Upper lobe of left lung (tissue), 4 donors: ENCODE measurements around the gene NHSL2.

Source experiments
- EP300 ChIP-seq, 4 donors: sonication (generic); formaldehyde crosslinking; IDR thresholded peaks; one replicate each; pipeline ENCODE4 v1.5.1; 2017; ENCODE audit warnings: antibody characterized with exemption in 4 of 4, control low read depth in 2 of 4
- POLR2A ChIP-seq, 4 donors: fragments of 450-650 bp; IDR thresholded peaks; one replicate each; pipeline ENCODE4 v1.5.1; 2016 to 2017; ENCODE audit warnings: antibody characterized with exemption in 4 of 4, mild to moderate bottlenecking in 2 of 4
- POLR2AphosphoS5 ChIP-seq, 2 donors: sonication (generic); formaldehyde crosslinking; IDR thresholded peaks; one replicate each; pipeline ENCODE4 v1.5.1; 2017; ENCODE audit warnings: antibody characterized with exemption in 2 of 2
- TF ChIP-seq, protein P1 (sequence below), 6 experiments: fragments of 450-650 bp in 4 of 6; fragments of 200-600 bp in 2 of 6; sonication (generic) in 2 of 6; IDR thresholded peaks; one replicate each; pipeline ENCODE4 v1.5.1; 2016 to 2019; ENCODE audit warnings: antibody characterized with exemption in 6 of 6

DNA sequence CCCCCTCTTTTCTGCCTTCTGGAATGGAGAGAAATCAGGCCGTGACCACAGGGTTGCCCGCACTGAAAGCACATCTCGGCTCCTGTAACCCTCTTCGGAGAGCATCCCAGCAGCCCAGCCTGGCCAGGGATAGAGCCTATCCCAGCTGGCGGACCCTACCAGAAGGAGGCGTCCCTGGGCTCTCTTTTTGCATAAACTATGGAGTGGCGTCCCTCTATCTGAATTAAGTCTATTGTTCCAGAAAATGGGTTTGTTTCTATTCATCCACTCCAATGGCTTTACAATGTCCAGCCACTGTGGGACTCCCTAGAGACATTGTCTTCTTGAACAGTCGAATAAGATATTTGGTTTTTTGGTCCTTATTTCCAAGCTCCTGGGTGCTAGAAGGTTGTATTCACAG, 689 bp upstream of the NHSL2 start:
- TF ChIP-seq, protein P1, sequence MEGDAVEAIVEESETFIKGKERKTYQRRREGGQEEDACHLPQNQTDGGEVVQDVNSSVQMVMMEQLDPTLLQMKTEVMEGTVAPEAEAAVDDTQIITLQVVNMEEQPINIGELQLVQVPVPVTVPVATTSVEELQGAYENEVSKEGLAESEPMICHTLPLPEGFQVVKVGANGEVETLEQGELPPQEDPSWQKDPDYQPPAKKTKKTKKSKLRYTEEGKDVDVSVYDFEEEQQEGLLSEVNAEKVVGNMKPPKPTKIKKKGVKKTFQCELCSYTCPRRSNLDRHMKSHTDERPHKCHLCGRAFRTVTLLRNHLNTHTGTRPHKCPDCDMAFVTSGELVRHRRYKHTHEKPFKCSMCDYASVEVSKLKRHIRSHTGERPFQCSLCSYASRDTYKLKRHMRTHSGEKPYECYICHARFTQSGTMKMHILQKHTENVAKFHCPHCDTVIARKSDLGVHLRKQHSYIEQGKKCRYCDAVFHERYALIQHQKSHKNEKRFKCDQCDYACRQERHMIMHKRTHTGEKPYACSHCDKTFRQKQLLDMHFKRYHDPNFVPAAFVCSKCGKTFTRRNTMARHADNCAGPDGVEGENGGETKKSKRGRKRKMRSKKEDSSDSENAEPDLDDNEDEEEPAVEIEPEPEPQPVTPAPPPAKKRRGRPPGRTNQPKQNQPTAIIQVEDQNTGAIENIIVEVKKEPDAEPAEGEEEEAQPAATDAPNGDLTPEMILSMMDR (IDR thresholded peaks at IDR 0.05): no peak
- TF ChIP-seq POLR2A (IDR thresholded peaks at IDR 0.05) (no peak), POLR2AphosphoS5 (IDR thresholded peaks at IDR 0.05) (no peak), EP300 (IDR thresholded peaks at IDR 0.05) (no peak)
